ENCODE measurements around the gene LIG3. TPM values are rescaled to one million over a fixed set of nuclear protein-coding genes. Genes with fewer than 3 reads are reported as not detected.

Gene LIG3
- total and polyA plus RNA-seq, 2 of the 13 experiments (the other 11 are each of a cell fraction or from before 2014, with no cell fraction given) = 34.4 to 36.2 TPM

DNA sequence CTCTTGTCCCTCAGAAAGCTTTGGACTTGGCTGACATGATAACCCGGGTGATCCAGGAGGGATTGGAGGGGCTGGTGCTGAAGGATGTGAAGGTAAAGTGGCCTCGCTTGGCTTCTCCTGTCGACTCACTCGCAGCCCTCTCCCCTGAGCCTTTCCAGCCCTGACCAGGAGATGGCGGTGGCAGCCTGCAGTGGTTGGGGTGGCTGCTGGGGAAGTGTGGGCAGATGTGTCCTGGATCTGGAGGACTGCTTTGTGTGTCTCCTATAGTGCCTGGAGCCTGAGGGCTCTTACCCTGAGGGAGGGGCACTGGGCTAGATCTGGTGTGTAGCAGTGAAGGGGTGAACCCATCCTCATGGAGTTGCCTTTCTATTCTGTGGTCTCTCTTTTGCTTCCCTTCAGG lies 17.9 kb downstream of the LIG3 start (continued):
- TF ChIP-seq, protein P1, sequence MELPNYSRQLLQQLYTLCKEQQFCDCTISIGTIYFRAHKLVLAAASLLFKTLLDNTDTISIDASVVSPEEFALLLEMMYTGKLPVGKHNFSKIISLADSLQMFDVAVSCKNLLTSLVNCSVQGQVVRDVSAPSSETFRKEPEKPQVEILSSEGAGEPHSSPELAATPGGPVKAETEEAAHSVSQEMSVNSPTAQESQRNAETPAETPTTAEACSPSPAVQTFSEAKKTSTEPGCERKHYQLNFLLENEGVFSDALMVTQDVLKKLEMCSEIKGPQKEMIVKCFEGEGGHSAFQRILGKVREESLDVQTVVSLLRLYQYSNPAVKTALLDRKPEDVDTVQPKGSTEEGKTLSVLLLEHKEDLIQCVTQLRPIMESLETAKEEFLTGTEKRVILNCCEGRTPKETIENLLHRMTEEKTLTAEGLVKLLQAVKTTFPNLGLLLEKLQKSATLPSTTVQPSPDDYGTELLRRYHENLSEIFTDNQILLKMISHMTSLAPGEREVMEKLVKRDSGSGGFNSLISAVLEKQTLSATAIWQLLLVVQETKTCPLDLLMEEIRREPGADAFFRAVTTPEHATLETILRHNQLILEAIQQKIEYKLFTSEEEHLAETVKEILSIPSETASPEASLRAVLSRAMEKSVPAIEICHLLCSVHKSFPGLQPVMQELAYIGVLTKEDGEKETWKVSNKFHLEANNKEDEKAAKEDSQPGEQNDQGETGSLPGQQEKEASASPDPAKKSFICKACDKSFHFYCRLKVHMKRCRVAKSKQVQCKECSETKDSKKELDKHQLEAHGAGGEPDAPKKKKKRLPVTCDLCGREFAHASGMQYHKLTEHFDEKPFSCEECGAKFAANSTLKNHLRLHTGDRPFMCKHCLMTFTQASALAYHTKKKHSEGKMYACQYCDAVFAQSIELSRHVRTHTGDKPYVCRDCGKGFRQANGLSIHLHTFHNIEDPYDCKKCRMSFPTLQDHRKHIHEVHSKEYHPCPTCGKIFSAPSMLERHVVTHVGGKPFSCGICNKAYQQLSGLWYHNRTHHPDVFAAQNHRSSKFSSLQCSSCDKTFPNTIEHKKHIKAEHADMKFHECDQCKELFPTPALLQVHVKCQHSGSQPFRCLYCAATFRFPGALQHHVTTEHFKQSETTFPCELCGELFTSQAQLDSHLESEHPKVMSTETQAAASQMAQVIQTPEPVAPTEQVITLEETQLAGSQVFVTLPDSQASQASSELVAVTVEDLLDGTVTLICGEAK (IDR thresholded peaks at IDR 0.05) = no peak
- TF ChIP-seq, protein P1 (CRISPR knock-in tag; IDR thresholded peaks at IDR 0.05) = no peak
- TF ChIP-seq ZNF720 (CRISPR knock-in tag; IDR thresholded peaks at IDR 0.05) = no peak
- no peak for TF ChIP-seq ZMYM3 (CRISPR knock-in tag; IDR thresholded peaks at IDR 0.05)
- TF ChIP-seq, protein P2, sequence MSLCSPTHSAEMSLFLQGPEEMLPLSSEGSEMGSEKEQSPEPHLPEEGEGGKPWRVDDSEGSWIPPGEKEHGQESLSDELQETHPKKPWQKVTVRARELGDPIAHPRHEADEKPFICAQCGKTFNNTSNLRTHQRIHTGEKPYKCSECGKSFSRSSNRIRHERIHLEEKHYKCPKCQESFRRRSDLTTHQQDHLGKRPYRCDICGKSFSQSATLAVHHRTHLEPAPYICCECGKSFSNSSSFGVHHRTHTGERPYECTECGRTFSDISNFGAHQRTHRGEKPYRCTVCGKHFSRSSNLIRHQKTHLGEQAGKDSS (CRISPR knock-in tag; IDR thresholded peaks at IDR 0.05; ENCODE audit: borderline replicate concordance, low read depth) = no peak
- no peak for TF ChIP-seq ZNF484 (CRISPR knock-in tag; IDR thresholded peaks at IDR 0.05; ENCODE audit: borderline replicate concordance, low read depth)
- no peak for TF ChIP-seq SP5 (CRISPR knock-in tag; IDR thresholded peaks at IDR 0.05; ENCODE audit: borderline replicate concordance, low read depth)
- TF ChIP-seq, protein P3, sequence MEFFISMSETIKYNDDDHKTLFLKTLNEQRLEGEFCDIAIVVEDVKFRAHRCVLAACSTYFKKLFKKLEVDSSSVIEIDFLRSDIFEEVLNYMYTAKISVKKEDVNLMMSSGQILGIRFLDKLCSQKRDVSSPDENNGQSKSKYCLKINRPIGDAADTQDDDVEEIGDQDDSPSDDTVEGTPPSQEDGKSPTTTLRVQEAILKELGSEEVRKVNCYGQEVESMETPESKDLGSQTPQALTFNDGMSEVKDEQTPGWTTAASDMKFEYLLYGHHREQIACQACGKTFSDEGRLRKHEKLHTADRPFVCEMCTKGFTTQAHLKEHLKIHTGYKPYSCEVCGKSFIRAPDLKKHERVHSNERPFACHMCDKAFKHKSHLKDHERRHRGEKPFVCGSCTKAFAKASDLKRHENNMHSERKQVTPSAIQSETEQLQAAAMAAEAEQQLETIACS (CRISPR knock-in tag; IDR thresholded peaks at IDR 0.05) = no peak
- no peak for TF ChIP-seq HNF4A (CRISPR knock-in tag; IDR thresholded peaks at IDR 0.05)
- TF ChIP-seq ATRX (CRISPR knock-in tag; IDR thresholded peaks at IDR 0.05; ENCODE audit: borderline replicate concordance) = no peak
- TF ChIP-seq ZNF121 (CRISPR knock-in tag; IDR thresholded peaks at IDR 0.05) = no peak
- TF ChIP-seq, protein P4, sequence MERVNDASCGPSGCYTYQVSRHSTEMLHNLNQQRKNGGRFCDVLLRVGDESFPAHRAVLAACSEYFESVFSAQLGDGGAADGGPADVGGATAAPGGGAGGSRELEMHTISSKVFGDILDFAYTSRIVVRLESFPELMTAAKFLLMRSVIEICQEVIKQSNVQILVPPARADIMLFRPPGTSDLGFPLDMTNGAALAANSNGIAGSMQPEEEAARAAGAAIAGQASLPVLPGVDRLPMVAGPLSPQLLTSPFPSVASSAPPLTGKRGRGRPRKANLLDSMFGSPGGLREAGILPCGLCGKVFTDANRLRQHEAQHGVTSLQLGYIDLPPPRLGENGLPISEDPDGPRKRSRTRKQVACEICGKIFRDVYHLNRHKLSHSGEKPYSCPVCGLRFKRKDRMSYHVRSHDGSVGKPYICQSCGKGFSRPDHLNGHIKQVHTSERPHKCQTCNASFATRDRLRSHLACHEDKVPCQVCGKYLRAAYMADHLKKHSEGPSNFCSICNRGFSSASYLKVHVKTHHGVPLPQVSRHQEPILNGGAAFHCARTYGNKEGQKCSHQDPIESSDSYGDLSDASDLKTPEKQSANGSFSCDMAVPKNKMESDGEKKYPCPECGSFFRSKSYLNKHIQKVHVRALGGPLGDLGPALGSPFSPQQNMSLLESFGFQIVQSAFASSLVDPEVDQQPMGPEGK (CRISPR knock-in tag; IDR thresholded peaks at IDR 0.05) = 0 out of 2 replicates have a peak, but pooled peaks have one; percentile 14
- TF ChIP-seq, protein P5, sequence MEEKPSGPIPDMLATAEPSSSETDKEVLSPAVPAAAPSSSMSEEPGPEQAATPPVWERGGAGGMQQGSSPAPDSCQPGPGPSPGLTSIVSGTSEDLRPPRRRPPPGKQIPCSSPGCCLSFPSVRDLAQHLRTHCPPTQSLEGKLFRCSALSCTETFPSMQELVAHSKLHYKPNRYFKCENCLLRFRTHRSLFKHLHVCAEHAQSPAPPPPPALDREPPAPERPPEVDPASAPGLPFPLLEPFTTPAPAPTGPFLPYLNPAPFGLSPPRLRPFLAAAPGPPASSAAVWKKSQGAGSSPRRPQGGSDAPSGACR (CRISPR knock-in tag; IDR thresholded peaks at IDR 0.05) = no peak

All from HepG2 (cell line).